Tibial artery (tissue), 4 donors: Measurements from ENCODE around the gene ATPAF1.

Experiments
- DNase-seq, 2 donors: peaks; one replicate each; pipeline ENCODE4 v3.0.0-alpha.2; 2019
- H3K27ac ChIP-seq, 2 donors: fragments of 200-600 bp; sonication (generic) in 1 of 2; 1 replicate in 1 of 2; 2 replicates in 1 of 2; pipeline ENCODE4 v1.5.1; 2018 to 2019; ENCODE audit warnings: mild to moderate bottlenecking in 1 of 2
- H3K27me3 ChIP-seq, 2 donors: fragments of 200-600 bp; sonication (generic) in 1 of 2; one replicate each; pipeline versions ENCODE4 v1.5.1 to v1.6.0; 2016 to 2019
- H3K36me3 ChIP-seq, 3 donors: fragments of 200-600 bp; sonication (generic) in 2 of 3; one replicate each; pipeline ENCODE4 v1.5.1; 2016 to 2019; ENCODE audit warnings: mild to moderate bottlenecking in 2 of 3
- H3K4me1 ChIP-seq, 4 donors: fragments of 200-600 bp; sonication (generic) in 2 of 4; 1 replicate in 3 of 4; 2 replicates in 1 of 4; pipeline ENCODE4 v1.5.1; 2016 to 2019
- H3K4me3 ChIP-seq, 2 donors: fragments of 200-600 bp; sonication (generic) in 1 of 2; 1 replicate in 1 of 2; 2 replicates in 1 of 2; pipeline ENCODE4 v1.5.1; 2018 to 2019; ENCODE audit warnings: mild to moderate bottlenecking in 2 of 2
- H3K9me3 ChIP-seq, 3 donors: fragments of 200-600 bp; sonication (generic) in 1 of 3; one replicate each; pipeline ENCODE4 v1.5.1; 2016 to 2019
- intact Hi-C: fragments of 100-400 bp; cut with DNase I; formaldehyde crosslinking; loops from one replicate; pipeline ENCODE4 v1.15.0; 2023; ENCODE audit warnings: low total_unique reads
- TF ChIP-seq, protein P1 (sequence below), 2 experiments: fragments of 200-600 bp in 1 of 2; fragments of 450-650 bp in 1 of 2; IDR thresholded peaks; one replicate each; pipeline ENCODE4 v1.5.1; 2017 to 2019; ENCODE audit warnings: antibody characterized with exemption in 2 of 2, mild to moderate bottlenecking in 1 of 2, moderate library complexity in 1 of 2

ATPAF1 gene

GRCh38 chr1:46614604-46614984 lies 53.6 kb downstream of the ATPAF1 start:
- Histone ChIP-seq H3K4me3 (no peak overlapping the region), H3K9me3 (no peaks in the 10 kb centered on the region), H3K4me1 (peaks cover 13 to 57% (median 51%) of the 10 kb centered on the region in 4 donors), H3K27me3 (no peaks in the 10 kb centered on the region), H3K27ac (peak overlapping the region; percentile 94), H3K36me3 (peaks cover 3 to 22% (median 6%) of the 10 kb centered on the region in 3 donors)
- TF ChIP-seq, protein P1, sequence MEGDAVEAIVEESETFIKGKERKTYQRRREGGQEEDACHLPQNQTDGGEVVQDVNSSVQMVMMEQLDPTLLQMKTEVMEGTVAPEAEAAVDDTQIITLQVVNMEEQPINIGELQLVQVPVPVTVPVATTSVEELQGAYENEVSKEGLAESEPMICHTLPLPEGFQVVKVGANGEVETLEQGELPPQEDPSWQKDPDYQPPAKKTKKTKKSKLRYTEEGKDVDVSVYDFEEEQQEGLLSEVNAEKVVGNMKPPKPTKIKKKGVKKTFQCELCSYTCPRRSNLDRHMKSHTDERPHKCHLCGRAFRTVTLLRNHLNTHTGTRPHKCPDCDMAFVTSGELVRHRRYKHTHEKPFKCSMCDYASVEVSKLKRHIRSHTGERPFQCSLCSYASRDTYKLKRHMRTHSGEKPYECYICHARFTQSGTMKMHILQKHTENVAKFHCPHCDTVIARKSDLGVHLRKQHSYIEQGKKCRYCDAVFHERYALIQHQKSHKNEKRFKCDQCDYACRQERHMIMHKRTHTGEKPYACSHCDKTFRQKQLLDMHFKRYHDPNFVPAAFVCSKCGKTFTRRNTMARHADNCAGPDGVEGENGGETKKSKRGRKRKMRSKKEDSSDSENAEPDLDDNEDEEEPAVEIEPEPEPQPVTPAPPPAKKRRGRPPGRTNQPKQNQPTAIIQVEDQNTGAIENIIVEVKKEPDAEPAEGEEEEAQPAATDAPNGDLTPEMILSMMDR (IDR thresholded peaks at IDR 0.05), result no peak
- no peak for DNase-seq
- intact Hi-C loops, result no loop called here

GRCh38 chr1:46613661-46614603 lies 54.2 kb downstream of the ATPAF1 start:
- intact Hi-C loops, result no loop called here
- Histone ChIP-seq H3K27ac (peak overlapping the region; percentile 94), H3K4me1 (peaks cover 13 to 57% (median 51%) of the 10 kb centered on the region in 4 donors), H3K4me3 (peak overlapping the region; percentile 31 to 48), H3K27me3 (no peaks in the 10 kb centered on the region), H3K36me3 (peaks cover 10 to 28% (median 12%) of the 10 kb centered on the region in 3 donors), H3K9me3 (no peaks in the 10 kb centered on the region)
- peak; percentile 96 to 98 for DNase-seq
- TF ChIP-seq, protein P1 (IDR thresholded peaks at IDR 0.05), result no peak

DNA sequence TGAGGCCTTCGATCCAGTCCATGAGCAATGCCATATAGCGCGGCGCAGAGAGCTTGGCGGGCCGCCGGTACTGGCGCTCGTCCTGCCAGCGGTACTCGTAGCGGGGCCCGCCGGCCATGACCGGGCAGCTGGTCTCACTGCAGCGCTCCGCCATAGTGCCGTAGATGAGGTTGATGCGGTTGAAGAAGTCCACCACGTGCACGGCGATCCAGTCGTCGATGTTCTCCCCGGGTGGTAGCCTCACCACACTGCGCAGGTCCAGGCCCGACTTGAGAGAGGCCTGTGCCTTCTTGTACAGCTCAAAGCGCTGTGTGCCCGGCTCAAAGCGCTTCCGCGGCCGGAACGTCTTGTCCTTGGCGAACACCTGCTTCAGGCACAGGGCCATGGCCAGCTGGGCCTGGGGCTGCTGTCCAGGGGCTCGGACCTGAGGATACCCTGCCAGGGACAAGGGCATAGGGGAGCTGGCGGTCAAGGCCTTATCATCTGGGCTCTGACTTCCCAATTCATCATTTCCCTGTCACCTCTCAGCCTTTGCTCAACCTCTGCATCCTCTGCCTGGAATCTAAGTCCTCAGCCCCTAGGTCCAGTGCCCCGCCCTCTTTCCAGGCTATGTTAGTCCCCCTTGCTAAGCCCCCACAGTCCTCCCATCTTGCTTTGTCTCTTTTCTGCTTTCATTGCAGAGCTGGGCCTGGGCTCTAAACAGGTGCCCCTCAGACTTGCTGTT lies 55.1 kb downstream of the ATPAF1 start:
- intact Hi-C loops, result no loop called here
- H3K36me3 ChIP-seq, result peaks cover 15 to 36% (median 21%) of the 10 kb centered on the region in 3 donors
- no peaks in the 10 kb centered on the region for H3K9me3 ChIP-seq
- peaks cover 13 to 61% (median 54%) of the 10 kb centered on the region in 4 donors for H3K4me1 ChIP-seq
- peak overlapping the region; percentile 31 to 48 for H3K4me3 ChIP-seq
- no peaks in the 10 kb centered on the region for H3K27me3 ChIP-seq
- peak overlapping the region; percentile 66 to 94 for H3K27ac ChIP-seq
- DNase-seq, result no peak
- TF ChIP-seq, protein P1 (IDR thresholded peaks at IDR 0.05), result no peak

GRCh38 chr1:46611691-46612221 lies 56.4 kb downstream of the ATPAF1 start:
- TF ChIP-seq, protein P1 (IDR thresholded peaks at IDR 0.05), result no peak
- Histone ChIP-seq H3K36me3 (peaks cover 15 to 41% (median 22%) of the 10 kb centered on the region in 3 donors), H3K27ac (peak overlapping the region; percentile 25 to 36), H3K4me3 (no peak overlapping the region), H3K27me3 (no peaks in the 10 kb centered on the region), H3K4me1 (peaks cover 13 to 69% (median 59%) of the 10 kb centered on the region in 4 donors), H3K9me3 (no peaks in the 10 kb centered on the region)
- intact Hi-C loops, result no loop called here
- no peak for DNase-seq

- peak overlapping the region; percentile 63 to 70 for H3K27ac ChIP-seq
- H3K9me3 ChIP-seq, result no peaks in the 10 kb centered on the region
- H3K4me1 ChIP-seq, result peaks cover 0 to 61% (median 44%) of the 10 kb centered on the region in 4 donors
- no peak overlapping the region for H3K4me3 ChIP-seq
- TF ChIP-seq, protein P1 (IDR thresholded peaks at IDR 0.05), result no peak
- intact Hi-C loops, result no loop called here
- no peaks in the 10 kb centered on the region for H3K27me3 ChIP-seq
- peak; percentile 55 to 85 for DNase-seq
- peaks cover 15 to 35% (median 22%) of the 10 kb centered on the region in 3 donors for H3K36me3 ChIP-seq
Observed at GRCh38 chr1:46607345-46608130, 60.6 kb downstream of the ATPAF1 start.
